Lung (tissue), 12 donors: Measurements from ENCODE around the gene CPPED1. TPM values are rescaled to one million over a fixed set of nuclear protein-coding genes. Genes with fewer than 3 reads are reported as not detected.
"Not testable (repeated sequence)": the region's sequence is repeated elsewhere in the genome, so short reads cannot be mapped to it uniquely, and the experiment has no call there.

Source experiments
- ATAC-seq: fragments of 200-7000 bp; cut with Tn5 transposase; one replicate; pipeline ENCODE4 v1.9.1; 2020; ENCODE audit warnings: moderate number of reproducible peaks; ENCODE audit not compliant: insufficient read depth, low FRiP score
- DNase-seq, 3 donors: peaks; one replicate each; pipeline ENCODE4 v3.0.0-alpha.2; 2013 to 2017
- H3K27ac ChIP-seq, 2 donors: one replicate each; pipeline ENCODE4 v1.5.1; 2013; ENCODE audit warnings: mild to moderate bottlenecking in 2 of 2, moderate library complexity in 2 of 2, control low read depth in 1 of 2, inconsistent platforms in 1 of 2, low read depth in 1 of 2, low read length in 1 of 2
- H3K27me3 ChIP-seq, 3 donors: one replicate each; pipeline ENCODE4 v1.5.1; 2013; ENCODE audit warnings: low read length in 2 of 3; ENCODE audit not compliant: control insufficient read depth in 3 of 3, insufficient read depth in 3 of 3
- H3K36me3 ChIP-seq, 4 donors: one replicate each; pipeline ENCODE4 v1.5.1; 2013; ENCODE audit warnings: low read length in 4 of 4, mild to moderate bottlenecking in 1 of 4, moderate library complexity in 1 of 4; ENCODE audit not compliant: control insufficient read depth in 4 of 4, insufficient read depth in 4 of 4
- H3K4me1 ChIP-seq, 5 donors: one replicate each; pipeline ENCODE4 v1.5.1; 2013; ENCODE audit warnings: low read length in 5 of 5, mild to moderate bottlenecking in 2 of 5, moderate library complexity in 1 of 5; ENCODE audit not compliant: control insufficient read depth in 5 of 5, insufficient read depth in 5 of 5
- H3K4me3 ChIP-seq: one replicate; pipeline ENCODE4 v1.5.1; 2013; ENCODE audit warnings: mild to moderate bottlenecking, control low read depth, moderate library complexity
- H3K9ac ChIP-seq, 2 donors: one replicate each; pipeline ENCODE4 v1.5.1; 2013; ENCODE audit warnings: low read length in 2 of 2, control low read depth in 1 of 2; ENCODE audit not compliant: insufficient read depth in 1 of 2
- H3K9me3 ChIP-seq, 4 donors: one replicate each; pipeline ENCODE4 v1.5.1; 2013; ENCODE audit warnings: low read length in 3 of 4, mild to moderate bottlenecking in 1 of 4, moderate library complexity in 1 of 4; ENCODE audit not compliant: control insufficient read depth in 4 of 4, insufficient read depth in 3 of 4
- WGBS, 2 donors: extraction: QIAGEN DNeasy Blood & Tissue Kit; methylation state at CpG; one replicate each; pipeline ENCODE4 v1.1.7; 2013; 5-methylcytosine and 5-hydroxymethylcytosine counted together
- polyA plus RNA-seq, 2 donors: library from polyadenylated mRNA; stranded (reverse); fragments of 200-250 nt; gene quantifications; one replicate each; pipeline ENCODE4 v1.2.1, GENCODE V29; 2013
- total RNA-seq, 2 donors: library from RNA; depleted of rRNA in 1 of 2; stranded (reverse); fragments of >200 nt in 1 of 2; gene quantifications; one replicate each; pipeline ENCODE4 v1.2.1, GENCODE V29; 2014 to 2021
- TF ChIP-seq, protein P1 (sequence below): IDR thresholded peaks from 2 replicates; pipeline ENCODE4 v1.5.1; 2012; ENCODE audit warnings: mild to moderate bottlenecking; ENCODE audit errors: control extremely low read depth, extremely low read depth
- donor health status: control.
- donor health status: control.
- donor health status: Bipolar disorder and iron deficiency.
- donor health status: healthy.
- donor health status: DM: yes; HTN: yes; CAD: no.

CPPED1 gene
- total and polyA plus RNA-seq, 4 donors = 9.8 to 32.5 (median 14.2) TPM

DNA sequence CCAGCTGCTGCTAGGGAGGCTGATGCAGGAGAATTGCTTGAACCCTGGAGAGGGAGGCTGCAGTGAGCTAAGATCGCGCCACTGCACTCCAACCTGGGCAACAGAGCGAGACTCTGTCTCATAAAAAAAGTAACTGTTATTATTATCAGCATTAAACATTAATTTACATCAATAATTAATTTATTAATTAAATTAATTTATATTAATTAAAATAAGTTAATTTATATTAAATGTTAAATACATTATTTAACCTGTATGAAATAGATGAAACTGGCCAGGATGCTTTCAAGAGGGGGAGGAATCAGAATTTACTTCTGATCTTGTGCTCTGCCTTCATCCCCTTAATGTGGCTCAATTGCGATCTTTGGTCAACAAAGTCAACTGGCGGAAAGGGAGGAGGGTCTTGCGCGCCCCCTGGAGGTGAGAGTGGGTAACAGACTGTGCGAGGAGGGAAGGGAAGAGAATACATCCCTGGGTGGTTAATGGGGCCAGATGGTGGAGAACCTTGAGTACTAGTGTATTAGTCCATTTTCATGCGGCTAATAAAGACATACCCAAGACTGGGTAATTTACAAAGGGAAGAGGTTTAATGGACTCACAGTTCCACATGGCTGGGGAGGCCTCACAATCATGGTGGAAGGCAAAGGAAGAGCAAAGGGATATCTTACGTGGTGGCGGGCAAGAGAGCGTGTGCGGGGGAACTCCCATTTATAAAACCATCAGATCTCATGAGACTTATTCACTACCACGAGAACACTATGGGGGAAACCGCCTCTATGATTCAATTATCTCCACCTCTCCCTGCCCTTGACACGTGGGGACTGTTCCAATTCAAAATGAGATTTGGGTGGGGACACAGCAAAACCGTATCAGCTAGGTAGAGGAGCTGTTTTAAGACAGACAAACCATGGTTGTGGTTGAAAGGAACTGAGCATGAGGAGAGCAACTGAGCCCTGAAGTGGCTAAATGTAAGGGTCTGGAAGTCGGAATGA, 15.7 kb upstream of the CPPED1 start:
- 57 to 61% methylated on average over 18 of the region's 18 CpGs for WGBS, 2 donors
- peak; percentile 55 for ATAC-seq
- no peaks in the 10 kb centered on the region for H3K27me3 ChIP-seq
- no peak overlapping the region for H3K27ac ChIP-seq
- no peak overlapping the region for H3K4me3 ChIP-seq
- H3K4me1 ChIP-seq = no peaks in the 10 kb centered on the region
- DNase-seq = peak; percentile 60 to 69 (median 62)
- no peak overlapping the region for H3K9ac ChIP-seq
- H3K9me3 ChIP-seq = no peaks in the 10 kb centered on the region
- no peaks in the 10 kb centered on the region for H3K36me3 ChIP-seq
- TF ChIP-seq, protein P1, sequence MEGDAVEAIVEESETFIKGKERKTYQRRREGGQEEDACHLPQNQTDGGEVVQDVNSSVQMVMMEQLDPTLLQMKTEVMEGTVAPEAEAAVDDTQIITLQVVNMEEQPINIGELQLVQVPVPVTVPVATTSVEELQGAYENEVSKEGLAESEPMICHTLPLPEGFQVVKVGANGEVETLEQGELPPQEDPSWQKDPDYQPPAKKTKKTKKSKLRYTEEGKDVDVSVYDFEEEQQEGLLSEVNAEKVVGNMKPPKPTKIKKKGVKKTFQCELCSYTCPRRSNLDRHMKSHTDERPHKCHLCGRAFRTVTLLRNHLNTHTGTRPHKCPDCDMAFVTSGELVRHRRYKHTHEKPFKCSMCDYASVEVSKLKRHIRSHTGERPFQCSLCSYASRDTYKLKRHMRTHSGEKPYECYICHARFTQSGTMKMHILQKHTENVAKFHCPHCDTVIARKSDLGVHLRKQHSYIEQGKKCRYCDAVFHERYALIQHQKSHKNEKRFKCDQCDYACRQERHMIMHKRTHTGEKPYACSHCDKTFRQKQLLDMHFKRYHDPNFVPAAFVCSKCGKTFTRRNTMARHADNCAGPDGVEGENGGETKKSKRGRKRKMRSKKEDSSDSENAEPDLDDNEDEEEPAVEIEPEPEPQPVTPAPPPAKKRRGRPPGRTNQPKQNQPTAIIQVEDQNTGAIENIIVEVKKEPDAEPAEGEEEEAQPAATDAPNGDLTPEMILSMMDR = peak; percentile 80

GRCh38 chr16:12818326-12818725, 14.6 kb upstream of the CPPED1 start:
- H3K4me3 ChIP-seq = no peak overlapping the region
- H3K9ac ChIP-seq = no peak overlapping the region
- 82% methylated on average over 4 of the region's 4 CpGs for WGBS, 2 donors
- no peaks in the 10 kb centered on the region for H3K4me1 ChIP-seq
- TF ChIP-seq, protein P1 = no peak
- no peaks in the 10 kb centered on the region for H3K36me3 ChIP-seq
- H3K27ac ChIP-seq = no peak overlapping the region
- H3K9me3 ChIP-seq = no peaks in the 10 kb centered on the region
- no peaks in the 10 kb centered on the region for H3K27me3 ChIP-seq
- DNase-seq = no peak
- ATAC-seq = no peak

GRCh38 chr16:12816791-12817214, 13.1 kb upstream of the CPPED1 start:
- H3K4me1 ChIP-seq, H3K27ac ChIP-seq, ATAC-seq, DNase-seq, H3K36me3 ChIP-seq, H3K27me3 ChIP-seq, H3K9me3 ChIP-seq, H3K9ac ChIP-seq, H3K4me3 ChIP-seq: not testable (repeated sequence)
- WGBS, 2 donors = 10 to 30% methylated on average over 4 of the region's 4 CpGs

- Histone ChIP-seq H3K27ac (no peak overlapping the region), H3K4me1 (no peaks in the 10 kb centered on the region), H3K4me3 (no peak overlapping the region), H3K9ac (no peak overlapping the region), H3K36me3 (no peaks in the 10 kb centered on the region), H3K27me3 (no peaks in the 10 kb centered on the region), H3K9me3 (no peaks in the 10 kb centered on the region)
- TF ChIP-seq, protein P1 = no peak
- no peak for ATAC-seq
- WGBS, 2 donors = 65 to 78% methylated on average over 3 of the region's 3 CpGs
- DNase-seq = no peak
Observed at GRCh38 chr16:12815361-12815760, 11.7 kb upstream of the CPPED1 start.

GRCh38 chr16:12813734-12814133, 10.0 kb upstream of the CPPED1 start:
- not testable (repeated sequence) for DNase-seq, H3K27me3 ChIP-seq, H3K4me3 ChIP-seq, H3K9ac ChIP-seq, H3K36me3 ChIP-seq, ATAC-seq, H3K4me1 ChIP-seq, H3K27ac ChIP-seq, H3K9me3 ChIP-seq
- 92% methylated on average over 3 of the region's 3 CpGs for WGBS, 2 donors

DNA sequence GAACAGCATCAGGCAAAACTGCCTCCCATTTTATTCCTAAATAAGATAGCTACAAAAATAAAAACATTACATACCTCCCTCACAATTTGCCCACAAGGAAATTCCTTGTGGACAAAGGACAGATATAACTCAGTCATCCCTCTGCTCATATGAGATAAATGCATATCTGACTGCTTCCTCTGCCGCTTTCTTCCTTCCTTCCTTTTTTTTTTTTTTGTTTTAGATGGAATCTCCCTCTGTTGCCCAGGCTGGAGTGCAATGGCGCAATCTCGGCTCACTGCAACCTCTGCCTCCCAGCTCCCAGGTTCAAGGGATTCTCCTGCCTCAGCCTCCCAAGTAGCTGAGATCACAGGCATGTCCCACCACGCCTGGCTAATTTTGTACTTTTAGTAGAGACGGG, 9.6 kb upstream of the CPPED1 start:
- ATAC-seq, H3K9me3 ChIP-seq, H3K27me3 ChIP-seq, DNase-seq, H3K27ac ChIP-seq, H3K36me3 ChIP-seq, H3K4me1 ChIP-seq, H3K9ac ChIP-seq, H3K4me3 ChIP-seq: not testable (repeated sequence)
- 72 to 76% methylated on average over 5 of the region's 5 CpGs for WGBS, 2 donors
